HepG2 (cell line): Measurements from ENCODE around the gene SLC2A5. TPM values are rescaled to one million over a fixed set of nuclear protein-coding genes. Genes with fewer than 3 reads are reported as not detected.

Source experiments
- ADNP ChIP-seq: sonication (generic); formaldehyde crosslinking; IDR thresholded peaks from 2 replicates; pipeline ENCODE4 v1.4.0; 2020; ENCODE audit warnings: missing genetic modification reagents
- BCL3 ChIP-seq: sonication (generic); formaldehyde crosslinking; IDR thresholded peaks from 2 replicates; pipeline ENCODE4 v1.5.1; 2020; ENCODE audit warnings: mild to moderate bottlenecking, missing genetic modification reagents, moderate library complexity
- CREBL2 ChIP-seq: sonication (generic); formaldehyde crosslinking; IDR thresholded peaks from 2 replicates; pipeline ENCODE4 v1.8.1; 2023; ENCODE audit warnings: missing genetic modification reagents, mild to moderate bottlenecking, borderline replicate concordance
- EP300 ChIP-seq, 3 experiments: sonication (generic) in 1 of 3; formaldehyde crosslinking in 1 of 3; IDR thresholded peaks; 2 replicates each; pipeline versions ENCODE4 v1.5.1 to v1.6.1; 2011 to 2020; ENCODE audit warnings: low read depth in 2 of 3, low read length in 2 of 3, borderline replicate concordance in 1 of 3, improper control_type of control experiment in 1 of 3, mild to moderate bottlenecking in 1 of 3, missing genetic modification reagents in 1 of 3, moderate library complexity in 1 of 3
- GMEB1 ChIP-seq: sonication (generic); formaldehyde crosslinking; IDR thresholded peaks from 2 replicates; pipeline ENCODE4 v1.5.1; 2020; ENCODE audit warnings: missing genetic modification reagents, mild to moderate bottlenecking, borderline replicate concordance
- HHEX ChIP-seq: IDR thresholded peaks from 2 replicates; pipeline ENCODE4 v1.6.1; 2016; ENCODE audit warnings: control low read depth
- HMG20B ChIP-seq: conservative IDR thresholded peaks from 2 replicates; pipeline ENCODE4 v1.6.1; 2016; ENCODE audit warnings: missing genetic modification reagents, missing compliant biosample characterization
- HOXA7 ChIP-seq: sonication (generic); formaldehyde crosslinking; IDR thresholded peaks from 2 replicates; pipeline ENCODE4 v1.8.1; 2022; ENCODE audit warnings: mild to moderate bottlenecking, missing genetic modification reagents, moderate library complexity
- IRF1 ChIP-seq: sonication (generic); formaldehyde crosslinking; IDR thresholded peaks from 2 replicates; pipeline ENCODE4 v1.4.0; 2020; ENCODE audit warnings: low read depth, mild to moderate bottlenecking, missing genetic modification reagents
- KAT8 ChIP-seq: IDR thresholded peaks from 2 replicates; pipeline ENCODE4 v1.6.1; 2016; ENCODE audit warnings: missing genetic modification reagents, missing compliant biosample characterization
- NR2F6 ChIP-seq, 2 experiments: IDR thresholded peaks; 2 replicates each; pipeline ENCODE4 v1.6.1; 2016; ENCODE audit warnings: antibody characterized with exemption in 1 of 2, mild to moderate bottlenecking in 1 of 2
- PAWR ChIP-seq: sonication (generic); formaldehyde crosslinking; IDR thresholded peaks from 2 replicates; pipeline ENCODE4 v1.4.0; 2020; ENCODE audit warnings: missing genetic modification reagents, mild to moderate bottlenecking, borderline replicate concordance
- SMAD3 ChIP-seq: sonication (generic); formaldehyde crosslinking; IDR thresholded peaks from 2 replicates; pipeline ENCODE4 v1.4.0; 2020; ENCODE audit warnings: missing genetic modification reagents
- THAP11 ChIP-seq: IDR thresholded peaks from 2 replicates; pipeline ENCODE4 v1.6.1; 2016; ENCODE audit warnings: missing biosample characterization, missing genetic modification reagents
- ZEB1 ChIP-seq: IDR thresholded peaks from 2 replicates; pipeline ENCODE4 v1.6.1; 2012; ENCODE audit warnings: mild to moderate bottlenecking, low read depth, inconsistent platforms; ENCODE audit not compliant: insufficient replicate concordance
- ZNF142 ChIP-seq: sonication (generic); formaldehyde crosslinking; IDR thresholded peaks from 2 replicates; pipeline ENCODE4 v1.4.0; 2020; ENCODE audit warnings: missing genetic modification reagents
- ZNF674 ChIP-seq: sonication (generic); formaldehyde crosslinking; IDR thresholded peaks from 2 replicates; pipeline ENCODE4 v1.5.0; 2020; ENCODE audit warnings: low read depth, mild to moderate bottlenecking, missing genetic modification reagents
- ZNF777 ChIP-seq: sonication (generic); formaldehyde crosslinking; IDR thresholded peaks from 2 replicates; pipeline ENCODE4 v1.4.0; 2020; ENCODE audit warnings: missing genetic modification reagents
- polyA plus RNA-seq, 8 experiments: library from polyadenylated mRNA; depleted of rRNA in 3 of 8; stranded (reverse) in 7 of 8; unstranded in 1 of 8; fragments of >200 nt; fragmentation: Illumina TruSeq in 4 of 8; extraction: Trizol in 4 of 8; gene quantifications; 2 replicates each; pipeline versions ENCODE4 v1.2.1 to v1.2.3, GENCODE V29; 2011 to 2016; ENCODE audit warnings: low read depth in 4 of 8, missing spikeins in 1 of 8, mixed read lengths in 1 of 8; ENCODE audit not compliant: insufficient read depth in 1 of 8
- total RNA-seq, 5 experiments: library from RNA; depleted of rRNA; stranded (reverse); fragments of >200 nt; fragmentation: Illumina TruSeq; extraction: Trizol; gene quantifications; 2 replicates each; pipeline ENCODE4 v1.2.3, GENCODE V29; 2016; ENCODE audit warnings: low read depth in 1 of 5

The SLC2A5 gene
- total and polyA plus RNA-seq, 2 of the 13 experiments (the other 11 are each of a cell fraction or from before 2014, with no cell fraction given), result 0.04 to 0.54 TPM

- TF ChIP-seq BCL3 (CRISPR knock-in tag) (no peak), SMAD3 (CRISPR knock-in tag) (0 out of 2 replicates have a peak, but pooled peaks have one; percentile 49), THAP11 (CRISPR knock-in tag) (peak; percentile 76; the same call in 1 of the 2 replicates), NR2F6 (IDR thresholded peaks at IDR 0.05) (peak; percentile 79), NR2F6 (CRISPR knock-in tag; IDR thresholded peaks at IDR 0.05) (peak; percentile 84), ZNF777 (CRISPR knock-in tag) (peak; percentile 84), ZNF142 (no peak), PAWR (CRISPR knock-in tag) (no peak; the same call in 1 of the 2 replicates), HHEX (CRISPR knock-in tag) (peak; percentile 44; the same call in 1 of the 2 replicates), HMG20B (CRISPR knock-in tag) (peak; percentile 84; the same call in 1 of the 2 replicates), ZEB1 (peak; percentile 44), EP300 (IDR thresholded peaks at IDR 0.05; ENCODE audit: low read depth in 2 of 2, low read length in 2 of 2) (peak; percentile 13 to 90; a peak in 3 of 4 replicates), EP300 (CRISPR knock-in tag; IDR thresholded peaks at IDR 0.05; ENCODE audit: borderline replicate concordance) (peak; percentile 78), IRF1 (no peak), CREBL2 (CRISPR knock-in tag) (no peak), ZNF674 (no peak), ADNP (no peak), KAT8 (CRISPR knock-in tag) (peak; percentile 76), GMEB1 (CRISPR knock-in tag) (no peak), HOXA7 (CRISPR knock-in tag) (no peak)
Observed at GRCh38 chr1:9112961-9113880, 43.8 kb upstream of the SLC2A5 start (continued).
